ENCODE results near the gene ENHO.

DNA sequence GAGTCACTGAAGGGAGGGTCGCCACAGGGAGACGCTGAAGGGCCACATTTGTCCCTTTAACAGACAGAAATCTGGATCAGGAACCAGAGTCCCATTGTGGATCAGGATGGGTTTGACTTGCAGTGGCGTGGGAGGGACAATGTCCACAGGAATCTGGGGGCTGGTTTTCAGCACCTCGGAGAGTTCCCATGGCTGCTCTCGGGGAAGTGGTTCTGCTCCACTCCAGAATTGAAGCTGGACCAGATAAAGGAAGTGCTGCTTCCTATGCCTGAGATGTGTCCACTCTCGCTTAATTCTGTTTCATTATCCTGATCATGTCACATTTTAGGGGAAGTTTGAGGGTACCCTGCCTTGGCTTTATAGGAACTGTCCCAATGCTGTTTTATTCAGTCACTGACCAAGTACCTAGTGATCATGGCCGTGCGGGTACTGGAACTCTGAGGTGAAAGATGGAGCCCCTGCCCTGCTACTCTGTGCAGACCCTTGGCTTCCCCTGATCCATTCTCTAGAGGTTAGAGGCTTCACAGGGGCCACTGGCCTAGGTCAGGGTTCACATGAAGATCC lies 28.7 kb downstream of the ENHO start:
- TF ChIP-seq, protein P1, sequence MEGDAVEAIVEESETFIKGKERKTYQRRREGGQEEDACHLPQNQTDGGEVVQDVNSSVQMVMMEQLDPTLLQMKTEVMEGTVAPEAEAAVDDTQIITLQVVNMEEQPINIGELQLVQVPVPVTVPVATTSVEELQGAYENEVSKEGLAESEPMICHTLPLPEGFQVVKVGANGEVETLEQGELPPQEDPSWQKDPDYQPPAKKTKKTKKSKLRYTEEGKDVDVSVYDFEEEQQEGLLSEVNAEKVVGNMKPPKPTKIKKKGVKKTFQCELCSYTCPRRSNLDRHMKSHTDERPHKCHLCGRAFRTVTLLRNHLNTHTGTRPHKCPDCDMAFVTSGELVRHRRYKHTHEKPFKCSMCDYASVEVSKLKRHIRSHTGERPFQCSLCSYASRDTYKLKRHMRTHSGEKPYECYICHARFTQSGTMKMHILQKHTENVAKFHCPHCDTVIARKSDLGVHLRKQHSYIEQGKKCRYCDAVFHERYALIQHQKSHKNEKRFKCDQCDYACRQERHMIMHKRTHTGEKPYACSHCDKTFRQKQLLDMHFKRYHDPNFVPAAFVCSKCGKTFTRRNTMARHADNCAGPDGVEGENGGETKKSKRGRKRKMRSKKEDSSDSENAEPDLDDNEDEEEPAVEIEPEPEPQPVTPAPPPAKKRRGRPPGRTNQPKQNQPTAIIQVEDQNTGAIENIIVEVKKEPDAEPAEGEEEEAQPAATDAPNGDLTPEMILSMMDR (IDR thresholded peaks at IDR 0.05; ENCODE audit: low read depth, low read length, poor library complexity, severe bottlenecking) = no peak
- TF ChIP-seq EZH2phosphoT487 (IDR thresholded peaks at IDR 0.05; ENCODE audit: borderline replicate concordance, low read length) = no peak

Measured in DOHH2 (cell line).